Colonic mucosa (tissue), 4 donors: ENCODE data around the gene ASIC4. TPM values are rescaled to one million over a fixed set of nuclear protein-coding genes. Genes with fewer than 3 reads are reported as not detected.

Experiments
- DNase-seq: peaks from one replicate; pipeline ENCODE4 v3.0.0-alpha.2; 2020
- H3K27ac ChIP-seq: fragments of 200-600 bp; one replicate; pipeline ENCODE4 v1.8.0; 2021
- H3K27me3 ChIP-seq: fragments of 200-600 bp; one replicate; pipeline ENCODE4 v1.8.0; 2021
- H3K36me3 ChIP-seq: fragments of 200-600 bp; one replicate; pipeline ENCODE4 v1.8.0; 2021
- H3K4me1 ChIP-seq: fragments of 200-600 bp; one replicate; pipeline ENCODE4 v1.8.0; 2021; ENCODE audit warnings: mild to moderate bottlenecking
- H3K4me3 ChIP-seq: fragments of 200-600 bp; one replicate; pipeline ENCODE4 v1.8.0; 2021
- H3K9ac ChIP-seq, 2 donors: one replicate each; pipeline ENCODE4 v1.7.0; 2013; ENCODE audit warnings: control low read depth in 2 of 2, low read depth in 2 of 2, low read length in 2 of 2
- H3K9me3 ChIP-seq: fragments of 200-600 bp; one replicate; pipeline ENCODE4 v1.8.0; 2021
- CTCF ChIP-seq: fragments of 200-600 bp; IDR thresholded peaks from one replicate; pipeline ENCODE4 v1.8.0; 2022; ENCODE audit warnings: antibody characterized with exemption, mild to moderate bottlenecking
- intact Hi-C: fragments of 100-400 bp; cut with DNase I; formaldehyde crosslinking; loops from one replicate; pipeline ENCODE4 v1.14.1; 2022
- total RNA-seq, 2 donors: library from RNA; stranded (reverse); fragmentation: NEBNext Ultra II Directional in 1 of 2; extraction: Animal tissue kit (Norgen Biotek cat#: 25700) in 1 of 2; gene quantifications; one replicate each; pipeline ENCODE4 v1.2.1, GENCODE V29; 2021
- donor health status: healthy.
- donor health status: DM: no; HTN: no; CAD: no.
- donor health status: DM: no; HTN: no; CAD: no.

The ASIC4 gene
- total RNA-seq, 2 donors from 2014 or later, result 0.12 TPM; not detected in 1

GRCh38 chr2:219510512-219511135, 3.7 kb upstream of the ASIC4 start:
- no peak overlapping the region for H3K27ac ChIP-seq

GRCh38 chr2:219511547-219512325, 2.5 kb upstream of the ASIC4 start:
- no peak for TF ChIP-seq CTCF
- intact Hi-C loops, result no loop called here
- no peaks in the 10 kb centered on the region for H3K4me1 ChIP-seq
- H3K9ac ChIP-seq, result no peak overlapping the region
- H3K4me3 ChIP-seq, result no peak overlapping the region
- no peaks in the 10 kb centered on the region for H3K36me3 ChIP-seq
- no peaks in the 10 kb centered on the region for H3K9me3 ChIP-seq
- no peak for DNase-seq
- H3K27ac ChIP-seq, result no peak overlapping the region
- H3K27me3 ChIP-seq, result peaks cover 44% of the 10 kb centered on the region

More at GRCh38 chr2:219510512-219511135, 3.7 kb upstream of the ASIC4 start:
- no peaks in the 10 kb centered on the region for H3K36me3 ChIP-seq
- H3K4me3 ChIP-seq, result no peak overlapping the region
- intact Hi-C loops, result no loop called here
- peaks cover 44% of the 10 kb centered on the region for H3K27me3 ChIP-seq
- DNase-seq, result no peak
- no peak overlapping the region for H3K9ac ChIP-seq
- TF ChIP-seq CTCF, result no peak
- H3K9me3 ChIP-seq, result no peaks in the 10 kb centered on the region
- no peaks in the 10 kb centered on the region for H3K4me1 ChIP-seq

- H3K4me3 ChIP-seq, result no peak overlapping the region
- H3K27me3 ChIP-seq, result peaks cover 44% of the 10 kb centered on the region
- no peak for TF ChIP-seq CTCF
- H3K9me3 ChIP-seq, result no peaks in the 10 kb centered on the region
- H3K4me1 ChIP-seq, result no peaks in the 10 kb centered on the region
- H3K9ac ChIP-seq, result no peak overlapping the region
- H3K36me3 ChIP-seq, result no peaks in the 10 kb centered on the region
- H3K27ac ChIP-seq, result no peak overlapping the region
- no peak for DNase-seq
- intact Hi-C loops, result no loop called here
These were observed 1.6 kb upstream of the ASIC4 start for GRCh38 chr2:219512524-219513216.

- intact Hi-C loops, result no loop called here
- no peaks in the 10 kb centered on the region for H3K9me3 ChIP-seq
- no peak for TF ChIP-seq CTCF
- H3K27ac ChIP-seq, result no peak overlapping the region
- H3K4me1 ChIP-seq, result no peaks in the 10 kb centered on the region
- H3K9ac ChIP-seq, result no peak overlapping the region
- DNase-seq, result no peak
- H3K4me3 ChIP-seq, result no peak overlapping the region
- H3K36me3 ChIP-seq, result no peaks in the 10 kb centered on the region
- peaks cover 44% of the 10 kb centered on the region for H3K27me3 ChIP-seq
These were observed 495 bp upstream of the ASIC4 start for GRCh38 chr2:219513787-219514186.

- no peak for TF ChIP-seq CTCF
- intact Hi-C loops, result no loop called here
- no peak for DNase-seq
- Histone ChIP-seq H3K36me3 (no peaks in the 10 kb centered on the region), H3K4me1 (no peaks in the 10 kb centered on the region), H3K4me3 (no peak overlapping the region), H3K27ac (no peak overlapping the region), H3K9me3 (no peaks in the 10 kb centered on the region), H3K27me3 (peaks cover 44% of the 10 kb centered on the region), H3K9ac (no peak overlapping the region)
These were observed 554 bp downstream of the ASIC4 start for GRCh38 chr2:219514836-219515235.
